Breast epithelium (tissue), 3 donors: ENCODE measurements around the gene SMIM28.

Source experiments
- CTCF ChIP-seq, 3 donors: fragments of 450-650 bp; IDR thresholded peaks; one replicate each; pipeline ENCODE4 v1.5.1; 2016 to 2017; ENCODE audit warnings: antibody characterized with exemption in 3 of 3, mild to moderate bottlenecking in 3 of 3, moderate library complexity in 3 of 3
- POLR2A ChIP-seq: fragments of 450-650 bp; IDR thresholded peaks from one replicate; pipeline ENCODE4 v1.6.1; 2016; ENCODE audit warnings: antibody characterized with exemption, mild to moderate bottlenecking, moderate library complexity

GRCh38 chr6:138383776-138384175 lies 6.1 kb downstream of the SMIM28 start:
- TF ChIP-seq CTCF (IDR thresholded peaks at IDR 0.05) (no peak), POLR2A (no peak)
